ENCODE data around the gene MPPE1. TPM values are rescaled to one million over a fixed set of nuclear protein-coding genes. Genes with fewer than 3 reads are reported as not detected.

Gene MPPE1
- total and polyA plus RNA-seq, 10 of the 15 experiments (the other 5 are each of a cell fraction or from before 2014, with no cell fraction given), result 13.8 to 34.5 (median 27.6) TPM

DNA sequence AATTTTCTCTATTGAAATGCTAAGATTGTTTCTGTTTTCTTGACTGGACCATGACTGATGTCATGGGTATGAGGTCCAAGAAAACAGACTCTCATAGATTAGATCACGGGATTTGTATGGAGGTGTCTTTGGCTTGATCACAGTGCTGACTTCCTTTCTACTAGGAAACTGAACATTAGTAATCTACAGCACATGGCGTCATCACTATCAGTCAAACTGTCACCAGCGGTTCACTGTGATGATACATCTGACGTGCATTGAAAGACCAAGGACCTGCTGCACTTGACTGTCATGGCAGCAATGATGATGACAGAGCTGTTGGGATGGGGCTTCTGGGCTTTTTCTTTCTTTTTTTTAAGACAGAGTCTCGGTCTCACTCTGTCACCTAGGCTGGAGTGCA, 45.0 kb upstream of the MPPE1 start:
- in situ Hi-C loops (cut with MboI), result no loop called here
- no peak for ATAC-seq
- 77% methylated on average over 5 of the region's 5 CpGs for WGBS (ENCODE audit: insufficient coverage, insufficient replicate concordance, low lambda C conversion rate, missing lambda C conversion rate)

More for the DNA sequence above, 45.0 kb upstream of the MPPE1 start:
- no peaks in the 10 kb centered on the region for H4K20me1 ChIP-seq (ENCODE audit: control insufficient read depth, insufficient read depth)
- no peak overlapping the region for H3K4me2 ChIP-seq (ENCODE audit: control insufficient read depth, insufficient read depth)
- H3K9ac ChIP-seq (ENCODE audit: control insufficient read depth, insufficient read depth, low read length), result no peak overlapping the region
- ChIA-PET POLR2A (no interaction called here), CTCF (interaction anchor here (1.7 kb wide), 1 partner anchor 15 kb away, joined by 5 read pairs; no protein-coding TSS in a partner anchor), SMC1A (ENCODE audit: uncharacterized antibody, unreplicated experiment) (no interaction called here), RAD21 (ENCODE audit: unreplicated experiment) (interaction anchor here (0.7 kb wide), 1 partner anchor 13 kb away, joined by 3 read pairs; no protein-coding TSS in a partner anchor)
- no peak overlapping the region for H3K4me3 ChIP-seq
- TF ChIP-seq ASH2L (IDR thresholded peaks at IDR 0.05; ENCODE audit: borderline replicate concordance, low read depth) (no peak), NFIC (IDR thresholded peaks at IDR 0.05; ENCODE audit: low read depth, low read length) (no peak), MTA3 (IDR thresholded peaks at IDR 0.05; ENCODE audit: borderline replicate concordance, low read length) (no peak), IRF5 (IDR thresholded peaks at IDR 0.05; ENCODE audit: borderline replicate concordance) (no peak), TARDBP (IDR thresholded peaks at IDR 0.05; ENCODE audit: borderline replicate concordance) (no peak), RUNX3 (IDR thresholded peaks at IDR 0.05; ENCODE audit: low read length) (no peak), MYC (IDR thresholded peaks at IDR 0.05; ENCODE audit: insufficient read depth, insufficient read length, insufficient replicate concordance, low read length, severe bottlenecking) (no peak), JUND (IDR thresholded peaks at IDR 0.05; ENCODE audit: low read depth, low read length) (no peak), MEF2A (IDR thresholded peaks at IDR 0.05; ENCODE audit: insufficient read depth, low read depth, low read length) (no peak)
- TF ChIP-seq, protein P1, sequence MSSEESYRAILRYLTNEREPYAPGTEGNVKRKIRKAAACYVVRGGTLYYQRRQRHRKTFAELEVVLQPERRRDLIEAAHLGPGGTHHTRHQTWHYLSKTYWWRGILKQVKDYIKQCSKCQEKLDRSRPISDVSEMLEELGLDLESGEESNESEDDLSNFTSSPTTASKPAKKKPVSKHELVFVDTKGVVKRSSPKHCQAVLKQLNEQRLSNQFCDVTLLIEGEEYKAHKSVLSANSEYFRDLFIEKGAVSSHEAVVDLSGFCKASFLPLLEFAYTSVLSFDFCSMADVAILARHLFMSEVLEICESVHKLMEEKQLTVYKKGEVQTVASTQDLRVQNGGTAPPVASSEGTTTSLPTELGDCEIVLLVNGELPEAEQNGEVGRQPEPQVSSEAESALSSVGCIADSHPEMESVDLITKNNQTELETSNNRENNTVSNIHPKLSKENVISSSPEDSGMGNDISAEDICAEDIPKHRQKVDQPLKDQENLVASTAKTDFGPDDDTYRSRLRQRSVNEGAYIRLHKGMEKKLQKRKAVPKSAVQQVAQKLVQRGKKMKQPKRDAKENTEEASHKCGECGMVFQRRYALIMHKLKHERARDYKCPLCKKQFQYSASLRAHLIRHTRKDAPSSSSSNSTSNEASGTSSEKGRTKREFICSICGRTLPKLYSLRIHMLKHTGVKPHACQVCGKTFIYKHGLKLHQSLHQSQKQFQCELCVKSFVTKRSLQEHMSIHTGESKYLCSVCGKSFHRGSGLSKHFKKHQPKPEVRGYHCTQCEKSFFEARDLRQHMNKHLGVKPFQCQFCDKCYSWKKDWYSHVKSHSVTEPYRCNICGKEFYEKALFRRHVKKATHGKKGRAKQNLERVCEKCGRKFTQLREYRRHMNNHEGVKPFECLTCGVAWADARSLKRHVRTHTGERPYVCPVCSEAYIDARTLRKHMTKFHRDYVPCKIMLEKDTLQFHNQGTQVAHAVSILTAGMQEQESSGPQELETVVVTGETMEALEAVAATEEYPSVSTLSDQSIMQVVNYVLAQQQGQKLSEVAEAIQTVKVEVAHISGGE (CRISPR knock-in tag; IDR thresholded peaks at IDR 0.05), result no peak
- H3K27me3 ChIP-seq (replicated peaks in 1 of 2; ENCODE audit: control insufficient read depth in 2 of 2, insufficient read depth in 2 of 2, low read length in 1 of 2), result no peaks in the 10 kb centered on the region
- H2AFZ ChIP-seq (ENCODE audit: control insufficient read depth, low read depth, low read length), result no peak overlapping the region
- no peaks in the 10 kb centered on the region for H3K36me3 ChIP-seq (ENCODE audit: control insufficient read depth in 2 of 2, insufficient read depth in 2 of 2, low read length in 1 of 2)
- no peaks in the 10 kb centered on the region for H3K79me2 ChIP-seq (ENCODE audit: control insufficient read depth, insufficient read depth, low read length)
- DNase-seq (ENCODE audit: low read depth, low spot score) (no peak), FAIRE-seq (no peak)
- H3K4me1 ChIP-seq (ENCODE audit: control insufficient read depth, insufficient read depth, low read length), result no peaks in the 10 kb centered on the region
- H3K9me3 ChIP-seq (replicated peaks; ENCODE audit: control insufficient read depth, insufficient read depth, low read length), result peaks cover 3% of the 10 kb centered on the region; the same call in 2 of the 3 replicates
- intact Hi-C loops (cut with micrococcal nuclease; ENCODE audit: unreplicated experiment), result no loop called here
- BruUV-seq (replicated peaks), result no TSS peak
- no peak overlapping the region for H3K27ac ChIP-seq (ENCODE audit: control insufficient read depth, insufficient read depth)

Measured in GM12878 (cell line).